Thoracic aorta (tissue), 2 donors: Measurements from ENCODE around the gene IL6R. TPM values are rescaled to one million over a fixed set of nuclear protein-coding genes. Genes with fewer than 3 reads are reported as not detected.

Source experiments
- ATAC-seq: fragments of 150-250 bp; one replicate; pipeline ENCODE4 v1.8.0; 2017; ENCODE audit warnings: low read depth; ENCODE audit not compliant: insufficient number of reproducible peaks, low FRiP score
- DNase-seq: peaks from one replicate; pipeline ENCODE4 v3.0.0-alpha.2; 2020; ENCODE audit warnings: low spot score
- H3K27ac ChIP-seq, 2 donors: fragments of 200-600 bp; sonication (generic); 1 replicate in 1 of 2; 2 replicates in 1 of 2; pipeline ENCODE4 v1.5.1; 2016; ENCODE audit warnings: mild to moderate bottlenecking in 2 of 2, moderate library complexity in 2 of 2
- H3K27me3 ChIP-seq: fragments of 200-600 bp; sonication (generic); replicated peaks from 2 replicates; pipeline ENCODE4 v1.6.0; 2016; ENCODE audit warnings: mild to moderate bottlenecking; ENCODE audit not compliant: insufficient read depth
- H3K36me3 ChIP-seq: fragments of 200-600 bp; sonication (generic); one replicate; pipeline ENCODE4 v1.5.1; 2016
- H3K4me1 ChIP-seq, 2 donors: fragments of 200-600 bp; sonication (generic); 1 replicate in 1 of 2; 2 replicates in 1 of 2; pipeline versions ENCODE4 v1.5.1 to v1.6.0; 2016; ENCODE audit warnings: low read depth in 2 of 2, mild to moderate bottlenecking in 1 of 2; ENCODE audit not compliant: control insufficient read depth in 1 of 2
- H3K4me3 ChIP-seq: fragments of 200-600 bp; sonication (generic); 2 replicates; pipeline ENCODE4 v1.5.1; 2016; ENCODE audit warnings: mild to moderate bottlenecking
- H3K9me3 ChIP-seq: fragments of 200-600 bp; sonication (generic); 2 replicates; pipeline ENCODE4 v1.5.1; 2016
- total RNA-seq, 2 donors: library from RNA; depleted of rRNA; stranded (reverse); fragments of >200 nt; gene quantifications; one replicate each; pipeline versions ENCODE4 v1.1.0 to v1.2.3, GENCODE V29; 2016
- TF ChIP-seq, protein P1 (sequence below): fragments of 200-600 bp; sonication (generic); IDR thresholded peaks from one replicate; pipeline ENCODE4 v1.5.1; 2019; ENCODE audit warnings: antibody characterized with exemption

IL6R gene
- total RNA-seq, 2 donors from 2014 or later, result 25.8 to 48.3 TPM

DNA sequence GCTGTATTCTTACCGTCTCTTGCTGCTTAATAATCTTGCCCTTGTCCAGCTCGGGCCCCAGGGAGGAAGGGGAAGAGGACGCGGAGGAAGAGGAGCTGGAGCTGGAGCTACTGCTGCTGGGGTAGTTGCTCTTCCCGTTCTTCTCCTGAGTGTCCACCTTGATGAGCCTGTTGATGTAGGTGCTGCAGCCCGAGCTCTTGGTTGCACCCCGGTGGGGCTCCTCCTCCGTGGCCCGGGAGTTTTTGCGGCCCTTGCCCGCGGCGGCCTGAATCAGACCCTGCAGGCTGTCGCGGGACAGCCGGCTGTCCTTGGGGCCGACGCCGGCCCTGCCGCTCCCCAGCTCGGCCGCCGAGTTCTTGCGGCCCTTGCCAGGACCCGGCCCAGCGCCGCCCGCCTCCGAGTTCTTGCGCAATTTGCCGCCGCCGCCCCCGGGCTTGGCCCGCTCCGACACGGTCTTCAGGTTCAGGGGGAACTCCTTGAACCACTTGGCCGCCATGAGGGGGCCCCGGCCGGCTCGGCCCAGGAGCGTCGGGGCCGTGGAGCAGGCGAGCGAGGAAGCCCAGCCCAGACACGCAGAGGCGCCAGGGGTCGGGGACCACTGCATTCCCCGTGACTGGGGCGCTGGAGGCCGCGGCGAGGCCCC lies 96.4 kb downstream of the IL6R start:
- Histone ChIP-seq H3K27me3 (peaks cover 25% of the 10 kb centered on the region), H3K4me1 (peaks cover 3 to 9% of the 10 kb centered on the region in 2 donors), H3K36me3 (no peaks in the 10 kb centered on the region), H3K4me3 (peak overlapping the region; percentile 67), H3K27ac (no peak overlapping the region), H3K9me3 (no peaks in the 10 kb centered on the region)
- no peak for DNase-seq
- TF ChIP-seq, protein P1, sequence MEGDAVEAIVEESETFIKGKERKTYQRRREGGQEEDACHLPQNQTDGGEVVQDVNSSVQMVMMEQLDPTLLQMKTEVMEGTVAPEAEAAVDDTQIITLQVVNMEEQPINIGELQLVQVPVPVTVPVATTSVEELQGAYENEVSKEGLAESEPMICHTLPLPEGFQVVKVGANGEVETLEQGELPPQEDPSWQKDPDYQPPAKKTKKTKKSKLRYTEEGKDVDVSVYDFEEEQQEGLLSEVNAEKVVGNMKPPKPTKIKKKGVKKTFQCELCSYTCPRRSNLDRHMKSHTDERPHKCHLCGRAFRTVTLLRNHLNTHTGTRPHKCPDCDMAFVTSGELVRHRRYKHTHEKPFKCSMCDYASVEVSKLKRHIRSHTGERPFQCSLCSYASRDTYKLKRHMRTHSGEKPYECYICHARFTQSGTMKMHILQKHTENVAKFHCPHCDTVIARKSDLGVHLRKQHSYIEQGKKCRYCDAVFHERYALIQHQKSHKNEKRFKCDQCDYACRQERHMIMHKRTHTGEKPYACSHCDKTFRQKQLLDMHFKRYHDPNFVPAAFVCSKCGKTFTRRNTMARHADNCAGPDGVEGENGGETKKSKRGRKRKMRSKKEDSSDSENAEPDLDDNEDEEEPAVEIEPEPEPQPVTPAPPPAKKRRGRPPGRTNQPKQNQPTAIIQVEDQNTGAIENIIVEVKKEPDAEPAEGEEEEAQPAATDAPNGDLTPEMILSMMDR, result no peak
- ATAC-seq, result no peak

DNA sequence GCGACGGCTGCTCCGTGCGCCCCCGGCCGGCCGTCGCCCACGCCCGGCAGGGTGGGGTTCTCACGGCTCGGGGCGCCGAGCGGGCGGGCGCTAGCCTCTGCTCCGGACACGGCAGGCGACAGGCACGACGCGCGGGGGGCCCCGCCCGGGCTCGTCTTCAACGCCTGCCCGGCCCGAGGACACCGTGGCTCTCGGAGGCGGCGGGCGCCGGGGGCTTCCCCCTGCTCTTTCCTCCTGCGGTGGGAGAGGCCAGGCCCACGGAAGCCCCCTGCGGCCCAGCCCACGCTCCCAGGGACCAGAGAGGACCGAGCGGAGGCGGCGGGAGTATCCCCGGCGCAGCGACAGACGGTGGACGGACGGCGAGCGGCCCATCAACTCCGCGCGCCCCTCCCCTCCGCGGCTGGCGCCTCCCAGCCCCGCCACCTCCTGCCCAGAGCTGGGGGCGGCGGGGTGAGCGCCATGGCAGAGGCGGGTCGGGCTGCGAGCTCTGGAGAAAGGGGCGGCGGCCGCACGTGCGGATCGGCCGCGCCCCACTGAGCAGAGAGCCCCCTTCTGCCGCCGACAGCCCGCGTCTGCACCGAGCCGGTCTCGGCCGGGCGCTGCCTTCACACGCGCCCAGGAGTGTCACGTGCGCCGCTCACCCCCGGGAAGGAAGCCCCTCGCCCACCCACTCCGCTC lies 97.1 kb downstream of the IL6R start, which contains the start of the genes SHE and TDRD10:
TSS of gene SHE (minus strand) at position 347 of the 678 bp plus-strand sequence. CDS start 386 bp downstream, outside the sequence.
TSS of gene TDRD10 (plus strand) at position 154 of the 678 bp plus-strand sequence. CDS start 4,685 bp downstream, outside the sequence.
- H3K27me3 ChIP-seq, result peaks cover 25% of the 10 kb centered on the region

GRCh38 chr1:154502744-154503115 lies 97.6 kb downstream of the IL6R start:
- Histone ChIP-seq H3K36me3 (no peaks in the 10 kb centered on the region), H3K4me1 (peaks cover 3 to 9% of the 10 kb centered on the region in 2 donors), H3K4me3 (peak overlapping the region; percentile 67), H3K9me3 (no peaks in the 10 kb centered on the region), H3K27me3 (peaks cover 25% of the 10 kb centered on the region), H3K27ac (no peak overlapping the region)
- DNase-seq, result no peak
- ATAC-seq, result no peak
- TF ChIP-seq, protein P1, result no peak

More for the DNA sequence above, 97.1 kb downstream of the IL6R start, which contains the start of the genes SHE and TDRD10:
- H3K9me3 ChIP-seq, result no peaks in the 10 kb centered on the region
- ATAC-seq (no peak), DNase-seq (no peak)
- no peaks in the 10 kb centered on the region for H3K36me3 ChIP-seq
- H3K27ac ChIP-seq, result no peak within 1 kb of the TSS
- TF ChIP-seq, protein P1, result no peak
- H3K4me3 ChIP-seq, result peak within 1 kb of the TSS; percentile 67
- peaks cover 3 to 9% of the 10 kb centered on the region in 2 donors for H3K4me1 ChIP-seq

- TF ChIP-seq, protein P1, result no peak
- Histone ChIP-seq H3K36me3 (no peaks in the 10 kb centered on the region), H3K27ac (no peak overlapping the region), H3K27me3 (peaks cover 25% of the 10 kb centered on the region), H3K9me3 (no peaks in the 10 kb centered on the region), H3K4me1 (peaks cover 3 to 9% of the 10 kb centered on the region in 2 donors), H3K4me3 (no peak overlapping the region)
- no peak for DNase-seq
- no peak for ATAC-seq
Measured at GRCh38 chr1:154503898-154504297, 98.8 kb downstream of the IL6R start.

DNA sequence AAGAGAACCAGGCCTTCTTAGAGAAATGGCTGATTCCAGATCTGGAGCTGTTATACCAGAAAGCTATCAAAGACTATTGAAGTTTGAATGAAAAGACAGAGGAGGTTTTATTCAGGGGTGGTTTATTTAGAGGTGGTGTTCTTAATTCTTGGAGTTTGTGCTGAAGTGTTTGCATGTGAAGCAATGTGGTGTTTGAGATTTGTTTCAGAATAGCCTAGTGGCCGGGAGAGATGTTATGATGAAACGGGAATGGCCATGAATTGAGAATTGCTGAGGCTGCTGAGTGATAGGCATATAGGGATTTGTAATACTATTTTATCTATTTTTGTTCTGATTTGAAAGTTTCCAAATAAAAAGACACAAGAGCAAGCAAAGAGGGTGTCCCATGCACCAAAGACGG lies 107.6 kb downstream of the IL6R start:
- no peak for ATAC-seq
- no peak overlapping the region for H3K27ac ChIP-seq
- no peaks in the 10 kb centered on the region for H3K4me1 ChIP-seq
- H3K9me3 ChIP-seq, result no peaks in the 10 kb centered on the region
- H3K4me3 ChIP-seq, result no peak overlapping the region
- TF ChIP-seq, protein P1, result no peak
- H3K36me3 ChIP-seq, result no peaks in the 10 kb centered on the region
- DNase-seq, result no peak
- H3K27me3 ChIP-seq, result peaks cover 3% of the 10 kb centered on the region
